Mesenchymal stem cell (in vitro differentiated cells and primary cell): Measurements from ENCODE around the gene SURF6.

Source experiments
- DNase-seq: peaks from one replicate; pipeline ENCODE4 v3.0.0-alpha.2; 2013
- H2AFZ ChIP-seq: one replicate; pipeline ENCODE4 v1.6.1; 2013; ENCODE audit warnings: low read depth, mild to moderate bottlenecking, control low read depth, inconsistent platforms, low read length, moderate library complexity
- H2AK5ac ChIP-seq: 2 replicates; pipeline ENCODE4 v1.6.1; 2013; ENCODE audit warnings: low read length, moderate library complexity, mild to moderate bottlenecking, inconsistent platforms; ENCODE audit not compliant: severe bottlenecking
- H2BK120ac ChIP-seq: one replicate; pipeline ENCODE4 v1.6.1; 2013; ENCODE audit warnings: low read depth, mild to moderate bottlenecking, inconsistent platforms, low read length, moderate library complexity
- H2BK12ac ChIP-seq, 2 experiments: one replicate each; pipeline ENCODE4 v1.6.1; 2013; ENCODE audit warnings: inconsistent platforms in 2 of 2, low read length in 2 of 2, mild to moderate bottlenecking in 2 of 2, moderate library complexity in 2 of 2, control low read depth in 1 of 2
- H2BK15ac ChIP-seq: one replicate; pipeline ENCODE4 v1.6.1; 2013; ENCODE audit warnings: mild to moderate bottlenecking, low read depth, inconsistent platforms; ENCODE audit not compliant: poor library complexity, severe bottlenecking
- H2BK5ac ChIP-seq: 2 replicates; pipeline ENCODE4 v1.6.1; 2013; ENCODE audit warnings: low read depth, mild to moderate bottlenecking, low read length, control low read depth, inconsistent platforms; ENCODE audit not compliant: poor library complexity, severe bottlenecking
- H3K14ac ChIP-seq, 2 experiments: one replicate each; pipeline ENCODE4 v1.6.1; 2013; ENCODE audit warnings: inconsistent platforms in 2 of 2, low read length in 2 of 2, control low read depth in 1 of 2, mild to moderate bottlenecking in 1 of 2, moderate library complexity in 1 of 2
- H3K18ac ChIP-seq, 2 experiments: one replicate each; pipeline ENCODE4 v1.6.1; 2013; ENCODE audit warnings: inconsistent platforms in 2 of 2, low read length in 2 of 2, control low read depth in 1 of 2, low read depth in 1 of 2, mild to moderate bottlenecking in 1 of 2
- H3K23ac ChIP-seq, 2 experiments: one replicate each; pipeline ENCODE4 v1.6.1; 2013; ENCODE audit warnings: inconsistent platforms in 2 of 2, low read length in 2 of 2, mild to moderate bottlenecking in 2 of 2, moderate library complexity in 2 of 2, control low read depth in 1 of 2
- H3K27ac ChIP-seq: 2 replicates; pipeline ENCODE4 v1.5.1; 2013; ENCODE audit warnings: mild to moderate bottlenecking, moderate library complexity, low read length, control low read depth, inconsistent platforms; ENCODE audit not compliant: poor library complexity, severe bottlenecking
- H3K27me3 ChIP-seq, 2 experiments: 2 replicates each; pipeline versions ENCODE4 v1.6.1 to v1.7.0; 2013; ENCODE audit warnings: low read length in 2 of 2, mild to moderate bottlenecking in 2 of 2, moderate library complexity in 2 of 2, control low read depth in 1 of 2, inconsistent platforms in 1 of 2; ENCODE audit not compliant: control insufficient read depth in 1 of 2, insufficient read depth in 1 of 2
- H3K36me3 ChIP-seq, 2 experiments: 2 replicates each; pipeline versions ENCODE4 v1.6.1 to v1.7.0; 2013; ENCODE audit warnings: low read length in 2 of 2, control low read depth in 1 of 2, inconsistent platforms in 1 of 2, low read depth in 1 of 2, mild to moderate bottlenecking in 1 of 2; ENCODE audit not compliant: insufficient read depth in 2 of 2, control insufficient read depth in 1 of 2
- H3K4ac ChIP-seq, 2 experiments: one replicate each; pipeline ENCODE4 v1.6.1; 2013; ENCODE audit warnings: inconsistent platforms in 2 of 2, low read length in 2 of 2, mild to moderate bottlenecking in 2 of 2, moderate library complexity in 2 of 2, control low read depth in 1 of 2, low read depth in 1 of 2
- H3K4me1 ChIP-seq: 2 replicates; pipeline ENCODE4 v1.6.1; 2013; ENCODE audit warnings: low read depth, low read length, control low read depth; ENCODE audit not compliant: control insufficient read depth, insufficient read depth
- H3K4me2 ChIP-seq: 2 replicates; pipeline ENCODE4 v1.6.1; 2013; ENCODE audit warnings: low read length, mild to moderate bottlenecking, inconsistent platforms; ENCODE audit not compliant: poor library complexity, severe bottlenecking
- H3K4me3 ChIP-seq, 2 experiments: 2 replicates each; pipeline versions ENCODE4 v1.5.1 to v1.7.0; 2013; ENCODE audit warnings: low read length in 2 of 2, mild to moderate bottlenecking in 2 of 2, control low read depth in 1 of 2, low read depth in 1 of 2; ENCODE audit not compliant: insufficient read depth in 1 of 2
- H3K79me1 ChIP-seq: replicated peaks from 2 replicates; pipeline ENCODE4 v1.6.1; 2013; ENCODE audit warnings: mild to moderate bottlenecking, control low read depth, low read length, inconsistent platforms; ENCODE audit not compliant: poor library complexity, severe bottlenecking
- H3K9ac ChIP-seq: 2 replicates; pipeline ENCODE4 v1.7.0; 2013; ENCODE audit warnings: mild to moderate bottlenecking, low read length, moderate library complexity
- H3K9me3 ChIP-seq: 2 replicates; pipeline ENCODE4 v1.7.0; 2013; ENCODE audit warnings: mild to moderate bottlenecking, low read length; ENCODE audit not compliant: control insufficient read depth
- H4K8ac ChIP-seq: one replicate; pipeline ENCODE4 v1.6.1; 2013; ENCODE audit warnings: inconsistent platforms, mild to moderate bottlenecking, low read length, moderate library complexity
- H4K91ac ChIP-seq: one replicate; pipeline ENCODE4 v1.6.1; 2013; ENCODE audit warnings: mild to moderate bottlenecking, low read length, inconsistent platforms
- WGBS: methylation state at CpG from one replicate; pipeline ENCODE4 v1.1.7; 2013; ENCODE audit warnings: mixed read lengths; 5-methylcytosine and 5-hydroxymethylcytosine counted together

Gene SURF6

DNA sequence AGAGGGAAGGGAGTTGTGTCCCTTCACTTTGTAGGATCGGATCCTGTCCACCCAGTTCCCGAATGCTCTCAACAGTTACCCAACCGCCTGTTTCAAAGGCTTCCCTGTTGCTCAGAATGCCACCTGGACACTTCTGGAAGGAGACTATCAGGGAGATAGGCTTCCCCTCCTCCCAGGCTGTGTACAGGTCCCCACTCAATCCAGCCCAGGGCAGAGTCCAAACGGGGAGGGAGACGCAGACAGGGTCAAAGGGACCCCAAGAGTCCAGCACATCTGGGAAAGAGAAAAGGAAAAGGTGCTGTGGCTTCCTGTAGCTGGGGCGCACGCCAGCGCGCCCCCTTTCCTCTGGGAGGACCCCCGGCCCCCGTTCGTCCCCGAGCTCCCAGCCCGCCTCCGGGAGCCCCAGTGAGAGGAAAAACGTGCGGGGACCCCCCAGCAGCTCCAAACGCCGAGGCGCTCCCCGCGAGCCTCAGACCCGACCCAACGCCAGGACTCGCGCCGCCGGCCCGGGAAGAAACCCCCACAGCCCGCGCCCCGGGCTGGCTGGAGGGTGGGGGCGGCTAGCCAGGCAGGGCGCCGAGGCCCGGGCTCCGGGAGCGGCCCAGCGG lies 39.2 kb upstream of the SURF6 start:
- H3K36me3 ChIP-seq = peaks cover 27 to 29% of the 10 kb centered on the region in 2 experiments
- H3K14ac ChIP-seq = peak overlapping the region in 1 of 2 experiments; percentile 94
- H4K8ac ChIP-seq = peak overlapping the region; percentile 90
- H2BK12ac ChIP-seq = no peak overlapping the region
- peak overlapping the region; percentile 78 for H2AK5ac ChIP-seq
- peak overlapping the region; percentile 25 to 68 for H3K23ac ChIP-seq
- H3K9ac ChIP-seq = peak overlapping the region; percentile 100
- 2% methylated on average over 36 of the region's 39 CpGs for WGBS
- H3K79me1 ChIP-seq = peaks cover 4% of the 10 kb centered on the region
- H3K4ac ChIP-seq = peak overlapping the region; percentile 99 to 100
- H3K27ac ChIP-seq = peak overlapping the region; percentile 64
- H4K91ac ChIP-seq = peak overlapping the region; percentile 96
- peak overlapping the region; percentile 70 for H3K4me2 ChIP-seq
- H3K4me1 ChIP-seq = peaks cover 40% of the 10 kb centered on the region
- no peaks in the 10 kb centered on the region for H3K27me3 ChIP-seq
- H2BK5ac ChIP-seq = peak overlapping the region; percentile 97
- H3K18ac ChIP-seq = peak overlapping the region; percentile 97 to 99
- H2BK15ac ChIP-seq = peak overlapping the region; percentile 74
- H3K4me3 ChIP-seq = peak overlapping the region; percentile 95 to 99
- peak; percentile 72 for DNase-seq
- peak overlapping the region; percentile 86 for H2BK120ac ChIP-seq
- no peaks in the 10 kb centered on the region for H3K9me3 ChIP-seq
- no peak overlapping the region for H2AFZ ChIP-seq

GRCh38 chr9:133374612-133375115 lies 38.7 kb upstream of the SURF6 start:
- Histone ChIP-seq H3K18ac (peak overlapping the region in 1 of 2 experiments; percentile 75), H2BK12ac (no peak overlapping the region), H2BK120ac (no peak overlapping the region), H2BK5ac (no peak overlapping the region), H2BK15ac (no peak overlapping the region), H4K91ac (no peak overlapping the region), H3K4me3 (peak overlapping the region; percentile 95 to 99), H2AFZ (no peak overlapping the region), H3K27me3 (no peaks in the 10 kb centered on the region), H3K23ac (no peak overlapping the region), H3K9me3 (no peaks in the 10 kb centered on the region), H4K8ac (no peak overlapping the region), H3K4me1 (peaks cover 42% of the 10 kb centered on the region), H3K27ac (peak overlapping the region; percentile 64), H3K9ac (peak overlapping the region; percentile 100), H3K36me3 (peaks cover 33 to 34% of the 10 kb centered on the region in 2 experiments), H3K4ac (no peak overlapping the region), H3K14ac (no peak overlapping the region), H3K4me2 (peak overlapping the region; percentile 70), H3K79me1 (peaks cover 4% of the 10 kb centered on the region), H2AK5ac (peak overlapping the region; percentile 78)
- peak; percentile 78 for DNase-seq
- 15% methylated on average over 12 of the region's 12 CpGs for WGBS

- peak overlapping the region in 1 of 2 experiments; percentile 62 for H3K4me3 ChIP-seq
- H3K9me3 ChIP-seq = no peaks in the 10 kb centered on the region
- H3K79me1 ChIP-seq = peaks cover 4% of the 10 kb centered on the region
- H3K27me3 ChIP-seq = no peaks in the 10 kb centered on the region
- DNase-seq = no peak
- H3K36me3 ChIP-seq = peaks cover 53 to 55% of the 10 kb centered on the region in 2 experiments
- H2BK120ac ChIP-seq = no peak overlapping the region
- no peak overlapping the region for H3K18ac ChIP-seq
- H3K9ac ChIP-seq = peak overlapping the region; percentile 70
- peaks cover 56% of the 10 kb centered on the region for H3K4me1 ChIP-seq
- H2BK15ac ChIP-seq = no peak overlapping the region
- no peak overlapping the region for H2BK12ac ChIP-seq
- peak overlapping the region in 1 of 2 experiments; percentile 34 for H3K23ac ChIP-seq
- peak overlapping the region in 1 of 2 experiments; percentile 37 for H3K14ac ChIP-seq
- 92% methylated on average over 7 of the region's 7 CpGs for WGBS
- no peak overlapping the region for H2AFZ ChIP-seq
- no peak overlapping the region for H3K27ac ChIP-seq
- no peak overlapping the region for H3K4ac ChIP-seq
- H2AK5ac ChIP-seq = no peak overlapping the region
- no peak overlapping the region for H2BK5ac ChIP-seq
- no peak overlapping the region for H4K8ac ChIP-seq
- no peak overlapping the region for H3K4me2 ChIP-seq
- H4K91ac ChIP-seq = no peak overlapping the region
Observed at GRCh38 chr9:133372144-133372543, 36.2 kb upstream of the SURF6 start.

DNA sequence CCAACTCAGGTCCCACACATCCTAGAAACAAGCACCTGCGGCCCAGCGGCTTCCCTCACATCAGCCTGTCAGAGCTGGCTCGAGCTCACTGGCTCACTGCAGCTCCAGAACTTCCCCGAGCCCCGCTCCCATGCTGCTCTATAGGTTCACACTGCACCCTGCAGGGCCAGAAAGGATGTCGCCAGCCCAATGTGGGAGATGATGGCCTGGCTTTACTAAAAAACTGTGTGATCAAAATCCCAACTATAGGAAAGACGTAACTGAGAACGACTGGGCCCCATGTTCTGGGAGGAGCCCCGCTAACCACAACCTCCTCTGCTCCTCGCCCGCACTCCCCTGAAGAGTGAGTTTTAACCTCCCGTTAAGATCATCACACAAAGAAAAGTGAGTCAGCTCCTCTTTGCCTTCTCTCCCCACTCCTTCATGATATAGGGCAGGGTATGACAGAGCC lies 35.3 kb upstream of the SURF6 start:
- Histone ChIP-seq H4K91ac (no peak overlapping the region), H3K4me2 (peak overlapping the region; percentile 13), H3K14ac (no peak overlapping the region), H2BK120ac (no peak overlapping the region), H2BK15ac (no peak overlapping the region), H3K79me1 (no peaks in the 10 kb centered on the region), H3K9ac (peak overlapping the region; percentile 70), H3K4ac (no peak overlapping the region), H3K18ac (no peak overlapping the region), H3K27ac (peak overlapping the region; percentile 54), H2BK12ac (no peak overlapping the region), H3K36me3 (peaks cover 62 to 64% of the 10 kb centered on the region in 2 experiments), H4K8ac (no peak overlapping the region), H3K23ac (no peak overlapping the region), H3K4me1 (peaks cover 57% of the 10 kb centered on the region), H2AK5ac (no peak overlapping the region), H2AFZ (no peak overlapping the region), H3K4me3 (peak overlapping the region in 1 of 2 experiments; percentile 62), H3K27me3 (no peaks in the 10 kb centered on the region), H2BK5ac (no peak overlapping the region), H3K9me3 (no peaks in the 10 kb centered on the region)
- WGBS = 90% methylated on average over 12 of the region's 12 CpGs
- no peak for DNase-seq
